Type B pancreatic cell (in vitro differentiated cells): ENCODE results near the gene INPP4B. TPM values are rescaled to one million over a fixed set of nuclear protein-coding genes. Genes with fewer than 3 reads are reported as not detected.

Experiments used
- DNase-seq: peaks from one replicate; pipeline ENCODE4 v3.0.0; 2021; ENCODE audit warnings: mixed read lengths; ENCODE audit not compliant: unreplicated experiment; ENCODE audit errors: extremely low spot score
- H3K27ac Mint-ChIP-seq: 2 replicates; pipeline ENCODE4 v1.8.0; 2021; ENCODE audit warnings: mild to moderate bottlenecking, mixed read lengths
- H3K27me3 Mint-ChIP-seq: 2 replicates; pipeline ENCODE4 v1.8.0; 2021; ENCODE audit warnings: mixed read lengths
- H3K36me3 Mint-ChIP-seq: 2 replicates; pipeline ENCODE4 v1.8.0; 2021; ENCODE audit warnings: mixed read lengths
- H3K4me1 Mint-ChIP-seq: one replicate; pipeline ENCODE4 v1.8.0; 2021; ENCODE audit warnings: mixed read lengths; ENCODE audit not compliant: unreplicated experiment
- H3K4me3 Mint-ChIP-seq: 2 replicates; pipeline ENCODE4 v1.8.0; 2021; ENCODE audit warnings: mild to moderate bottlenecking, mixed read lengths
- H3K9me3 Mint-ChIP-seq: 2 replicates; pipeline ENCODE4 v1.8.0; 2021; ENCODE audit warnings: mixed read lengths
- total RNA-seq: library from RNA; stranded (reverse); gene quantifications from 2 replicates; pipeline ENCODE4 v1.2.1, GENCODE V29; 2021; ENCODE audit warnings: low replicate concordance
- TF ChIP-seq, protein P1 (sequence below): fragments of 200-600 bp; sonication (generic); conservative IDR thresholded peaks from 2 replicates; pipeline ENCODE4 v1.5.0; 2021; ENCODE audit warnings: antibody characterized with exemption, mild to moderate bottlenecking

Gene INPP4B
- total RNA-seq, 1 donor from 2014 or later, result 9.0 TPM

DNA sequence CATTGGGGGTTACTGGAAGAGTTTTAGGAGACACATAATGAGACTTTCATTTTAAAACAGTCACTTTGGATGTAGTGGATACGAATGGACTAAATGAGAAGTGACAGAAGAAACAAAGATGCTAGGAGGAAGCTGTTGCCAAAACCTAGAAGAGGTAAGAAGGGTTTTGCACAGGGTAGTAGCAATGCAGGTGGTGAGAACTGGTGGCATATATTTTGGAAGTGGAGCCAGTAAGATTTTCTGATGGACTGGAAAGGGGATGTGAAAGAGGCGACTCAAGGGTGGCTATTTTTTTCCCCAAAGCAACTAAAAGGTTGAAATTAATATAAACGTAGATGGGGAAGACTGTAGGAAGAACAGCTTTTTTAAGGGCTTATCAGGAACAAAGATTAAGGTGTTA lies 747.7 kb downstream of the INPP4B start:
- TF ChIP-seq, protein P1, sequence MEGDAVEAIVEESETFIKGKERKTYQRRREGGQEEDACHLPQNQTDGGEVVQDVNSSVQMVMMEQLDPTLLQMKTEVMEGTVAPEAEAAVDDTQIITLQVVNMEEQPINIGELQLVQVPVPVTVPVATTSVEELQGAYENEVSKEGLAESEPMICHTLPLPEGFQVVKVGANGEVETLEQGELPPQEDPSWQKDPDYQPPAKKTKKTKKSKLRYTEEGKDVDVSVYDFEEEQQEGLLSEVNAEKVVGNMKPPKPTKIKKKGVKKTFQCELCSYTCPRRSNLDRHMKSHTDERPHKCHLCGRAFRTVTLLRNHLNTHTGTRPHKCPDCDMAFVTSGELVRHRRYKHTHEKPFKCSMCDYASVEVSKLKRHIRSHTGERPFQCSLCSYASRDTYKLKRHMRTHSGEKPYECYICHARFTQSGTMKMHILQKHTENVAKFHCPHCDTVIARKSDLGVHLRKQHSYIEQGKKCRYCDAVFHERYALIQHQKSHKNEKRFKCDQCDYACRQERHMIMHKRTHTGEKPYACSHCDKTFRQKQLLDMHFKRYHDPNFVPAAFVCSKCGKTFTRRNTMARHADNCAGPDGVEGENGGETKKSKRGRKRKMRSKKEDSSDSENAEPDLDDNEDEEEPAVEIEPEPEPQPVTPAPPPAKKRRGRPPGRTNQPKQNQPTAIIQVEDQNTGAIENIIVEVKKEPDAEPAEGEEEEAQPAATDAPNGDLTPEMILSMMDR, result no peak
- Mint-ChIP-seq H3K27me3 (no peaks in the 10 kb centered on the region), H3K4me3 (no peak overlapping the region), H3K36me3 (no peaks in the 10 kb centered on the region), H3K27ac (no peak overlapping the region), H3K4me1 (no peaks in the 10 kb centered on the region), H3K9me3 (no peaks in the 10 kb centered on the region)
- no peak for DNase-seq

DNA sequence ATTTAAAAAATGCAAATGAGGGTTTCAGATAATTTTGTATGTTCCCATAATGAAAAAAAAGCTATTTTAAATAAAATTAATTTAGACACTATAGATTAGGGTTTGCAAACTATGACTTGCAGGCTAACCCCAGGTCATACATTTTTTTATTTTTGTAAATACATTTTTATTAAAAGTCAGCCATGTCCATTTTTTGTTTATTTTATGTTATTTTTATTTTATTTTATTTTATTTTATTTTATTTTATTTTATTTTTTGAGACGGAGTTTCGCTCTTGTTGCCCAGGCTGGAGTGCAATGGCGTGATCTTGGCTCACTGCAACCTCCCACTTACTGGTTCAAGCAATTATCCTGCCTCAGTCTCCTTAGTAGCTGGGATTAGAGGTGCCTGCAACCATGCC lies 749.1 kb downstream of the INPP4B start:
- TF ChIP-seq, protein P1, result no peak
- Mint-ChIP-seq H3K36me3 (no peaks in the 10 kb centered on the region), H3K4me1 (no peaks in the 10 kb centered on the region), H3K9me3 (no peaks in the 10 kb centered on the region), H3K27me3 (no peaks in the 10 kb centered on the region), H3K27ac (no peak overlapping the region), H3K4me3 (no peak overlapping the region)
- DNase-seq, result no peak

DNA sequence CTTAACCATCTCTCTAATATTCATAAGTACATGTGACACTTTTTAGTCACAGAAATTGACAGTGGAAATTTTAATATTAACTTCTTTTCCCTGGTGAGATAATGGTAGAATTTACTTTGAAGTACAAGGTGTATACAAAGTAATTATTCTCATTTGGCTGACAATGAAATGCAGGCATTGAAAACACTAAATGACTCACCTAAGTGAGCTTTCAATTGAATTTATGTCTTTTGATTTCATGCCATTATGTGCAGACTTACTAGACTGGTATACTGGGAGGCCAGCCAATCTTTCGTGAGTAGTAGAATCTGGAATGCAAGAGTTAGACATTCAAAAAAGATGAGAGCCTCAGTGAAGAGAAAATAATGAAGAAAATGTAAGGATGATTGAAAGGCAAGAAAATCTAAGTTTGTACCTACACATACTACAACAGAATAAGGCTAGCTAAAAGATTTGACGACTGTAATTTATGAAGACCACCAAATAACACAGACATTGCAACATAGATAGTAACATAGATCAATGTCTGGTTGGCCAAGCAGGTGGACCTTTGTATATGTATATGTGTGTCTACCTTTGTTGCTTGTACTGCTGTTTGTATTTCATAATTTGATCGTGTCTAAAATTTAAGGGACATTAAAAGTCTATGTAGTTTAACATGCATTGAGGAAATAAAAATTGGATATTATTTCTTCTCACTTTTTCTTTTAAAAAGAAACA lies 750.1 kb downstream of the INPP4B start:
- Mint-ChIP-seq H3K4me1 (no peaks in the 10 kb centered on the region), H3K9me3 (no peaks in the 10 kb centered on the region), H3K27me3 (no peaks in the 10 kb centered on the region), H3K36me3 (no peaks in the 10 kb centered on the region), H3K4me3 (no peak overlapping the region), H3K27ac (no peak overlapping the region)
- TF ChIP-seq, protein P1, result no peak
- no peak for DNase-seq

DNA sequence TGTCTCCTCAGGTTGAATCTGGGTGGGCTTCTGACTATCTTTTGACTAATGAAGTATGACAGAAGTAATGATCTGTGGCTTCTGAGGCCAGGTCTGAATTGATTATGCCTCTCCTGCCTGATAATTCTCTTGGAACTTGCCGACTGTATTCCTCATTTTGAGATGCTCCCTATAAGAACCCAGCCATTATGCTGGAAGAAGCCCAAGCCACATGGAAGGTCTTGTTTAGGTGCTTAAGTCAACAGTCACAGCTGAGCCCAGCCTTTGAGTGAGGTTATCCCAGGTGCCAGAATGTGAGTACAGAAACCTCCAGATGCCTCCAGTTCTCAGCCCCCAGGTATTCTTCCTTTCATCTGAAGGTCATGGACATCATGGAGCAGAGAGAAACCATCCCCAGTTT lies 753.2 kb downstream of the INPP4B start:
- Mint-ChIP-seq H3K36me3 (no peaks in the 10 kb centered on the region), H3K27me3 (no peaks in the 10 kb centered on the region), H3K4me3 (no peak overlapping the region), H3K9me3 (no peaks in the 10 kb centered on the region), H3K4me1 (peaks cover 12% of the 10 kb centered on the region), H3K27ac (no peak overlapping the region)
- TF ChIP-seq, protein P1, result no peak
- DNase-seq, result no peak

DNA sequence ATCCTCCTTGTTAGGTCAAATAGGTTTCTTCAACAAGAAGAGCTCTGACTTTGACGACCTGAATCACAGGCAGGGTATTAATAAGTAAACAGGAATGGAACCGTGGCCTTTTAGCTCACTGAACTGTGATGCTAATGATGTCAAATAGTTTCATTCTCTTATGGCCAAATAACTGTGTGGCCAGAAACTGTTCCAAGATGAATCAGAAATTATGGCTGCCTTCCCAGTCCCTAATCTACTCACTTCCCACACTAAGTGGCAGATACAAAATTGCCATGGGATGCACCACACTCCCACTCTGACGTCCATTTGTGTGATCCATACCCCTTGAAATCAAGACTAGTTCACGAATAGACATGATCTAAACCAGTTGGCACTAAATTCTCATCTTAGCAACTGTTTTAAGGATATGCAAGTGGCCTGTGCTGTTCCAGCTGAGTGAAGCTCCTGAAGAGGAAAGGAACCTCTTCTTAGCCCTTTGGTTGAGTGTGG lies 754.4 kb downstream of the INPP4B start:
- TF ChIP-seq, protein P1, result no peak
- Mint-ChIP-seq H3K27me3 (no peaks in the 10 kb centered on the region), H3K4me1 (peaks cover 21% of the 10 kb centered on the region), H3K27ac (no peak overlapping the region), H3K4me3 (no peak overlapping the region), H3K36me3 (no peaks in the 10 kb centered on the region), H3K9me3 (no peaks in the 10 kb centered on the region)
- no peak for DNase-seq
